ENCODE data around the gene HMBS.

DNA sequence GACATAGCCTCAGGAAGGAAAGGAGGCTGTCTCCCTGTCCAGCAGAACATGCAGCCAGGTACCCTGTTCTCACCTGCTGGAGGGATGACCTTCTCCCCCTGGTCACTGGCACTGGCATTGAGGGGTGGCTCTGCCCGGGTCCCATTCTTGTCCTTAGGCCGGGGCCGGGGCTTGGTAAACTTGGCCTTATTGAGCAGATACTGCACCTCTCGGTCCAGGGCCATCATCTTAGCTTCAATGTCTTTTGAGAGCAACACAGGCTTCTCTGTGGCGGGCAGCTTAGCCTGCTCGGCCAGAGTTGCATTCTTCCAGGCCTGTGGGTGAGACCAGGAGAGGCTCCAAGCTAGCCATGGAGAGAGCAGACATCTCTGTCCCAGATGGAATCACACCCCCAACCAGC lies 38.2 kb upstream of the HMBS start:
- no peak for TF ChIP-seq EZH2 (IDR thresholded peaks at IDR 0.05)
- no peak for TF ChIP-seq POLR2AphosphoS5 (IDR thresholded peaks at IDR 0.05; ENCODE audit: borderline replicate concordance, low read depth, low read length)
- TF ChIP-seq FOXP2 (optimal IDR thresholded peaks at IDR 0.05; ENCODE audit: control extremely low read depth, extremely low read length, insufficient read depth) = no peak
